ENCODE measurements around the gene KNTC1. TPM values are rescaled to one million over a fixed set of nuclear protein-coding genes. Genes with fewer than 3 reads are reported as not detected.

Gene KNTC1, protein sequence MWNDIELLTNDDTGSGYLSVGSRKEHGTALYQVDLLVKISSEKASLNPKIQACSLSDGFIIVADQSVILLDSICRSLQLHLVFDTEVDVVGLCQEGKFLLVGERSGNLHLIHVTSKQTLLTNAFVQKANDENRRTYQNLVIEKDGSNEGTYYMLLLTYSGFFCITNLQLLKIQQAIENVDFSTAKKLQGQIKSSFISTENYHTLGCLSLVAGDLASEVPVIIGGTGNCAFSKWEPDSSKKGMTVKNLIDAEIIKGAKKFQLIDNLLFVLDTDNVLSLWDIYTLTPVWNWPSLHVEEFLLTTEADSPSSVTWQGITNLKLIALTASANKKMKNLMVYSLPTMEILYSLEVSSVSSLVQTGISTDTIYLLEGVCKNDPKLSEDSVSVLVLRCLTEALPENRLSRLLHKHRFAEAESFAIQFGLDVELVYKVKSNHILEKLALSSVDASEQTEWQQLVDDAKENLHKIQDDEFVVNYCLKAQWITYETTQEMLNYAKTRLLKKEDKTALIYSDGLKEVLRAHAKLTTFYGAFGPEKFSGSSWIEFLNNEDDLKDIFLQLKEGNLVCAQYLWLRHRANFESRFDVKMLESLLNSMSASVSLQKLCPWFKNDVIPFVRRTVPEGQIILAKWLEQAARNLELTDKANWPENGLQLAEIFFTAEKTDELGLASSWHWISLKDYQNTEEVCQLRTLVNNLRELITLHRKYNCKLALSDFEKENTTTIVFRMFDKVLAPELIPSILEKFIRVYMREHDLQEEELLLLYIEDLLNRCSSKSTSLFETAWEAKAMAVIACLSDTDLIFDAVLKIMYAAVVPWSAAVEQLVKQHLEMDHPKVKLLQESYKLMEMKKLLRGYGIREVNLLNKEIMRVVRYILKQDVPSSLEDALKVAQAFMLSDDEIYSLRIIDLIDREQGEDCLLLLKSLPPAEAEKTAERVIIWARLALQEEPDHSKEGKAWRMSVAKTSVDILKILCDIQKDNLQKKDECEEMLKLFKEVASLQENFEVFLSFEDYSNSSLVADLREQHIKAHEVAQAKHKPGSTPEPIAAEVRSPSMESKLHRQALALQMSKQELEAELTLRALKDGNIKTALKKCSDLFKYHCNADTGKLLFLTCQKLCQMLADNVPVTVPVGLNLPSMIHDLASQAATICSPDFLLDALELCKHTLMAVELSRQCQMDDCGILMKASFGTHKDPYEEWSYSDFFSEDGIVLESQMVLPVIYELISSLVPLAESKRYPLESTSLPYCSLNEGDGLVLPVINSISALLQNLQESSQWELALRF (N-terminal part only)
- total RNA-seq (2021; fragmentation: NEBNext Ultra II Directional; extraction: Animal tissue kit (Norgen Biotek cat#: 25700)) (66.6 and 80.2 TPM in 2 replicates), polyA plus RNA-seq (2011; rRNA removed) (36.3 and 52.7 TPM in 2 replicates), polyA minus RNA-seq (2011; rRNA and poly(A)+ RNA removed) (106 and 133 TPM in 2 replicates)
- polyA plus RNA-seq (2011; cell fraction: cytosol; rRNA removed), result 50.3 TPM
- polyA plus RNA-seq (2011; cell fraction: nucleus; rRNA removed), result 134 TPM
- 46.9 to 62.1 TPM (median 56.5 TPM) in 4 replicates for polyA plus RNA-seq (2012, experiment 1 of 2)
- polyA plus RNA-seq (2012, experiment 2 of 2), result 2.7 TPM
- polyA plus RNA-seq (2013, experiment 1 of 2), result 100 TPM
- polyA plus RNA-seq (2013, experiment 2 of 2), result 90.1 TPM
- polyA minus RNA-seq (2011; cell fraction: cytosol; rRNA and poly(A)+ RNA removed), result 45.5 TPM
- 152 TPM for polyA minus RNA-seq (2011; cell fraction: nucleus; rRNA and poly(A)+ RNA removed)
- long read RNA-seq, experiment 1, partial matches to known transcripts, result 14 of 24 reads
- long read RNA-seq, experiment 1, other reads (novel, unspliced or antisense), result 9 of 24 reads
- long read RNA-seq, experiment 2, partial matches to known transcripts, result 1 of 5 reads
- long read RNA-seq, experiment 2, other reads (novel, unspliced or antisense), result 4 of 5 reads

DNA sequence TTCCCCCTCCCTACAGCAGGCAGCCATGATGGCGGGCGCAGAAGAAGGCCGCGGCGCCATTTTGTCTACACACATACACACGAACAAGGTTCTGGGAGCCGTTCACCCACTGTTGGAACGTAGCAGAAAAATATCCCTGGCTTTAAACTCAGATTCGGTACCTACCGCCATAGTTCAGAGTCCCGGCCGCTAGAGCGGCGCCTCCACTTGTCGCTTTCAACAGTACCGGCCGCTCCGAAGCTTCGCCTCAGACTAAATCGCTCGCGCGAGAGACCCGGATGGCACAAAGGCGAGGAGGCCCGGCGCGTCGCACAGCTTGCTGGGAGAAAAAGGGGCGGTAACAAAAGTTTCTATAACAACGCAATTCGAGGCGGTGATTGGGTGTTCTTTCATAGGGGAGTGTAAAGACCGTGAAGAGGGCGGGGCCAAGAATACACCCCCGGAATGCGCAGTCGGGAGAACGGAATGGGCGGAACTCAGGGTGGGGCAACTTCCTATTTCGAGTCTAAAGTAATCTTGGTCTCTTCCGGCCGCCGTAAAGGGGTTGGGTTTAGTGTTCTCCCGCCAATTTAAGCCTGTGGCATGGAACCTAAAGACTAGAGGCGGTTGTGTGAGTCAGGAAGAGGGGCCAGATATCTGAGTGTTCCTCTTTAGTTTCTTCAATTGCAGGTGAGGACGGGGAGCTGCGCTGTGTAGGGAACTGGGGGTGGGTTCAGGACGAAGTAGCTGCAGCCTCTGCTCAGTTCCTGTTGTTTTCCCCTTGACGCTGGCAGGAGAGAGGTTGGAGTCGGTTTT, at the start of gene KNTC1, which contains the start of gene RSRC2:
Gene KNTC1, plus strand, starts transcription at position 567 of the 795 bp plus-strand sequence. CDS start 2,815 bp downstream, outside the sequence.
Gene RSRC2, minus strand, starts transcription at position 254 of the 795 bp plus-strand sequence. Its CDS starts 83 bp downstream, at position 171.
- ChIA-PET POLR2A (ENCODE audit: partially characterized antibody) (interaction anchor here (0.7 to 49.0 kb wide), 34 partner anchors 0 to 255 kb away, joined by 3 to 1221 read pairs (median 4); partner anchors contain the start of genes DENR, KNTC1, RSRC2 and ZCCHC8), CTCF (ENCODE audit: partially characterized antibody) (interaction anchor here (1.3 kb wide), 1 partner anchor 24 kb away, joined by 3 read pairs; no protein-coding TSS in a partner anchor)
- H2BK20ac ChIP-seq (ENCODE audit: low read length), result peak within 1 kb of the TSS; percentile 41; the same call in 1 of the 2 replicates
- peak within 1 kb of the TSS; percentile 93 for H4K5ac ChIP-seq (ENCODE audit: insufficient read length, low read depth, low read length)
- H3K27me3 ChIP-seq (replicated peaks in 1 of 4; ENCODE audit: control insufficient read depth in 3 of 4, extremely low read depth in 1 of 4, insufficient read depth in 3 of 4, low read length in 3 of 4), result no peaks in the 10 kb centered on the region
- H3K4me3 ChIP-seq (ENCODE audit: extremely low read depth in 1 of 4, insufficient read depth in 2 of 4, low read depth in 3 of 4, low read length in 4 of 4), result peak within 1 kb of the TSS; percentile 96 to 99 (median 98)
- H3K56ac ChIP-seq (replicated peaks; ENCODE audit: insufficient read length, low read depth, low read length), result peak within 1 kb of the TSS; percentile 98
- H3K36me3 ChIP-seq (ENCODE audit: control insufficient read depth in 2 of 4, insufficient read depth in 4 of 4, low read length in 3 of 4), result peaks cover 2 to 43% (median 14%) of the 10 kb centered on the region in 4 experiments; a peak in 6 of 8 replicates
- H3K9ac ChIP-seq (replicated peaks in 1 of 4; ENCODE audit: extremely low read depth in 1 of 4, low read depth in 3 of 4, low read length in 3 of 4), result peak within 1 kb of the TSS; percentile 98 to 100 (median 100)
- peaks cover 3 to 14% of the 10 kb centered on the region in 2 experiments for H4K20me1 ChIP-seq (replicated peaks in 1 of 2; ENCODE audit: control insufficient read depth in 1 of 2, insufficient read depth in 2 of 2, low read length in 2 of 2)
- 1% methylated on average over 51 of the region's 51 CpGs; no CpG with 5 or more reads in 1 of the 2 experiments for WGBS, 2 experiments (ENCODE audit: extremely low coverage in 1 of 2, insufficient coverage in 1 of 2, insufficient read length in 1 of 2, insufficient replicate concordance in 2 of 2, low coverage in 1 of 2, low lambda C conversion rate in 2 of 2, missing lambda C conversion rate in 1 of 2)
- peak within 1 kb of the TSS; percentile 99 for H2AK5ac ChIP-seq (ENCODE audit: low read depth, low read length)
- H2BK15ac ChIP-seq (ENCODE audit: low read length), result 0 out of 2 replicates have a peak within 1 kb of the TSS, but pooled peaks have one; percentile 88
- peaks cover 54 to 90% of the 10 kb centered on the region in 2 experiments for H3K79me2 ChIP-seq (ENCODE audit: control insufficient read depth in 1 of 2, insufficient read depth in 2 of 2, low read length in 2 of 2)
- DNase-seq (ENCODE audit: low read depth in 1 of 2, low spot score in 2 of 2) (peak; percentile 93 to 98), FAIRE-seq (peak; percentile 86)
- H3K23me2 ChIP-seq (ENCODE audit: low read depth, low read length), result peaks cover 10% of the 10 kb centered on the region
- H3K9me3 ChIP-seq (ENCODE audit: insufficient read depth in 2 of 2, low read depth in 1 of 2, low read length in 1 of 2), result no peaks in the 10 kb centered on the region
- peak within 1 kb of the TSS; percentile 100 for H2BK5ac ChIP-seq (ENCODE audit: low read depth, low read length)
- peak within 1 kb of the TSS; percentile 69 for H2BK120ac ChIP-seq (replicated peaks; ENCODE audit: low read depth, low read length)
- H2AFZ ChIP-seq (ENCODE audit: low read length), result peak within 1 kb of the TSS; percentile 94
- H3K14ac ChIP-seq (ENCODE audit: insufficient read length), result peak within 1 kb of the TSS; percentile 31
- H3K18ac ChIP-seq (ENCODE audit: extremely low read depth, low read length), result peak within 1 kb of the TSS; percentile 98
- H3K4me2 ChIP-seq (ENCODE audit: insufficient read depth in 1 of 2, low read depth in 2 of 2, low read length in 2 of 2), result peak within 1 kb of the TSS; percentile 82 to 93
- H4K8ac ChIP-seq (ENCODE audit: extremely low read depth, insufficient read depth, low read length), result peak within 1 kb of the TSS; percentile 100
- H3K4ac ChIP-seq (replicated peaks; ENCODE audit: insufficient read length, low read depth, low read length), result peak within 1 kb of the TSS; percentile 98
- peak within 1 kb of the TSS; percentile 83 for H4K91ac ChIP-seq (replicated peaks; ENCODE audit: insufficient read length, low read length)
- peaks cover 3% of the 10 kb centered on the region; the same call in 1 of the 2 replicates for H3K79me1 ChIP-seq (ENCODE audit: low read depth, low read length)
- peak within 1 kb of the TSS; percentile 100 for H3K27ac ChIP-seq (ENCODE audit: low read depth, low read length)
- peak within 1 kb of the TSS; percentile 98; the same call in 1 of the 2 replicates for H2BK12ac ChIP-seq (ENCODE audit: low read depth, low read length)
- no peak within 1 kb of the TSS for H3K23ac ChIP-seq (ENCODE audit: insufficient read length)
- H3K4me1 ChIP-seq (replicated peaks in 1 of 4; ENCODE audit: control insufficient read depth in 3 of 4, insufficient read depth in 4 of 4, low read length in 3 of 4), result no peaks in the 10 kb centered on the region; a peak in 4 of 7 replicates
- TF ChIP-seq FOSL1 (IDR thresholded peaks at IDR 0.05; ENCODE audit: insufficient read depth, low read depth, low read length) (no peak), YY1 (IDR thresholded peaks at IDR 0.05; ENCODE audit: low read depth, low read length) (peak; percentile 99)
